NCI-H446 treated with DMSO at 0.1 percent for 48 hours (cell line): Measurements from ENCODE around the gene GNG2.

ENCODE experiments used
- DNase-seq: peaks from one replicate; lab custom pipeline; 2025; lab: John Stamatoyannopoulos, UW

GNG2 gene

GRCh38 chr14:51942971-51943370 lies 82.6 kb downstream of the GNG2 start:
- DNase-seq: no peak

- no peak for DNase-seq
Measured at GRCh38 chr14:51950007-51950406, 89.6 kb downstream of the GNG2 start.

GRCh38 chr14:51951656-51952055 lies 91.2 kb downstream of the GNG2 start:
- DNase-seq: no peak

- DNase-seq: no peak
Measured at GRCh38 chr14:51954031-51954430, 93.6 kb downstream of the GNG2 start.

- no peak for DNase-seq
Measured at GRCh38 chr14:51954657-51955056, 94.2 kb downstream of the GNG2 start.

GRCh38 chr14:51957950-51958349 lies 97.5 kb downstream of the GNG2 start:
- DNase-seq: no peak

GRCh38 chr14:51959928-51960327 lies 99.5 kb downstream of the GNG2 start:
- no peak for DNase-seq

GRCh38 chr14:51960866-51961265 lies 100.5 kb downstream of the GNG2 start:
- no peak for DNase-seq

GRCh38 chr14:51962711-51963110 lies 102.3 kb downstream of the GNG2 start:
- DNase-seq: no peak

- DNase-seq: no peak
Measured at GRCh38 chr14:51963286-51963685, 102.9 kb downstream of the GNG2 start.

GRCh38 chr14:51967521-51967920 lies 107.1 kb downstream of the GNG2 start:
- DNase-seq: no peak

GRCh38 chr14:51969852-51970540 lies 109.6 kb downstream of the GNG2 start:
- DNase-seq: no peak

- no peak for DNase-seq
Measured at GRCh38 chr14:51972566-51972965, 112.2 kb downstream of the GNG2 start.

- DNase-seq: no peak
Measured at GRCh38 chr14:51977075-51977474, 116.7 kb downstream of the GNG2 start.

GRCh38 chr14:51978681-51979085 lies 118.3 kb downstream of the GNG2 start:
- no peak for DNase-seq

- DNase-seq: peak; percentile 9
Measured at GRCh38 chr14:51979088-51979709, 118.8 kb downstream of the GNG2 start.

- no peak for DNase-seq
Measured at GRCh38 chr14:51981218-51981854, 120.9 kb downstream of the GNG2 start.

GRCh38 chr14:51988221-51988620 lies 127.8 kb downstream of the GNG2 start:
- no peak for DNase-seq

- peak; percentile 88 for DNase-seq
Measured at GRCh38 chr14:51989293-51990234, 129.2 kb downstream of the GNG2 start, which contains the start of gene RTRAF. Gene RTRAF, plus strand, starts transcription at chr14:51989546. Its CDS starts 94 bp downstream, at chr14:51989640.

- no peak for DNase-seq
Measured at GRCh38 chr14:51990488-51990887, 130.1 kb downstream of the GNG2 start.

GRCh38 chr14:51993285-51993920 lies 133.0 kb downstream of the GNG2 start:
- DNase-seq: no peak
